Endothelial cell of umbilical vein (primary cell): ENCODE measurements around the gene CAMSAP1. TPM values are rescaled to one million over a fixed set of nuclear protein-coding genes. Genes with fewer than 3 reads are reported as not detected.

Source experiments
- BruUV-seq: library from RNA; stranded (reverse); fragments of 400-500 nt; replicated peaks from 2 replicates; lab custom pipeline; 2021; lab: Mats Ljungman, UMichigan
- CTCF ChIA-PET: fragments of 300-600, 350-600 bp; sonication (Branson Sonifier 250); formaldehyde crosslinking; loops from one replicate; lab custom pipeline; 2021; ENCODE audit warnings: antibody characterized with exemption, inconsistent platforms; lab: Charles Lee
- POLR2A ChIA-PET: fragments of 300-600, 350-600 bp; sonication (Branson Sonifier 250); formaldehyde crosslinking; loops from one replicate; lab custom pipeline; 2021; ENCODE audit warnings: antibody characterized with exemption, inconsistent platforms; lab: Charles Lee
- DNase-seq: peaks from one replicate; pipeline ENCODE4 v3.0.0-alpha.2; 2011; ENCODE audit warnings: low read depth, low spot score
- FAIRE-seq: peaks from 2 replicates; lab custom pipeline; 2011; peaks lifted over from hg19 to GRCh38; lab: Jason Lieb, UNC
- H2AFZ ChIP-seq: 2 replicates; pipeline ENCODE4 v1.6.0; 2012; ENCODE audit warnings: low read depth, low read length, control low read depth, inconsistent platforms
- H3K27ac ChIP-seq: 2 replicates; pipeline ENCODE4 v1.5.1; 2011; ENCODE audit warnings: low read depth, mild to moderate bottlenecking, control low read depth, low read length, moderate library complexity; ENCODE audit not compliant: insufficient read depth
- H3K27me3 ChIP-seq, 2 experiments: 2 replicates each; pipeline versions ENCODE4 v1.6.0 to v1.6.1; 2011; ENCODE audit warnings: low read length in 2 of 2, mixed read lengths in 1 of 2; ENCODE audit not compliant: control insufficient read depth in 2 of 2, insufficient read depth in 2 of 2
- H3K36me3 ChIP-seq, 2 experiments: 2 replicates in 1 of 2; 3 replicates in 1 of 2; pipeline ENCODE4 v1.5.1; 2011; ENCODE audit warnings: low read length in 2 of 2, mild to moderate bottlenecking in 1 of 2, moderate library complexity in 1 of 2; ENCODE audit not compliant: control insufficient read depth in 2 of 2, insufficient read depth in 2 of 2; ENCODE audit errors: extremely low read depth in 1 of 2
- H3K4me1 ChIP-seq: 3 replicates; pipeline ENCODE4 v1.5.1; 2011; ENCODE audit warnings: mild to moderate bottlenecking, low read length; ENCODE audit not compliant: control insufficient read depth, insufficient read depth; ENCODE audit errors: extremely low read depth
- H3K4me2 ChIP-seq: 2 replicates; pipeline ENCODE4 v1.6.1; 2011; ENCODE audit warnings: low read length, control low read depth, mixed read lengths; ENCODE audit not compliant: insufficient read depth
- H3K4me3 ChIP-seq, 3 experiments: fragments of 200-600 bp in 1 of 3; sonication (generic), shearing (Covaris generic) in 1 of 3; replicated peaks in 1 of 3; 2 replicates each; pipeline ENCODE4 v1.5.1; 2011 to 2016; ENCODE audit warnings: control low read depth in 3 of 3, low read length in 3 of 3, mild to moderate bottlenecking in 2 of 3, inconsistent platforms in 1 of 3, low read depth in 1 of 3, moderate library complexity in 1 of 3; ENCODE audit not compliant: insufficient read depth in 1 of 3
- H3K79me2 ChIP-seq: 2 replicates; pipeline ENCODE4 v1.6.0; 2012; ENCODE audit warnings: low read length, inconsistent platforms; ENCODE audit not compliant: control insufficient read depth, insufficient read depth
- H3K9ac ChIP-seq: replicated peaks from 2 replicates; pipeline ENCODE3; 2011; ENCODE audit warnings: low read length, control low read depth; ENCODE audit not compliant: insufficient read depth; ENCODE audit errors: extremely low read depth
- H3K9me1 ChIP-seq: replicated peaks from 3 replicates; pipeline ENCODE4 v1.6.0; 2011; ENCODE audit warnings: mild to moderate bottlenecking, low read length; ENCODE audit not compliant: control insufficient read depth, insufficient read depth; ENCODE audit errors: extremely low read depth
- H3K9me3 ChIP-seq: replicated peaks from 2 replicates; pipeline ENCODE4 v1.5.1; 2012; ENCODE audit warnings: low read length, inconsistent platforms; ENCODE audit not compliant: control insufficient read depth, insufficient read depth
- H4K20me1 ChIP-seq: replicated peaks from 2 replicates; pipeline ENCODE3; 2011; ENCODE audit warnings: mild to moderate bottlenecking, low read length; ENCODE audit not compliant: control insufficient read depth, insufficient read depth; ENCODE audit errors: extremely low read depth
- CTCF ChIP-seq, 2 donors: IDR thresholded peaks; 1 replicate in 1 of 2; 2 replicates in 1 of 2; pipeline ENCODE4 v1.5.1; 2011; ENCODE audit warnings: low read length in 2 of 2, mild to moderate bottlenecking in 2 of 2, moderate library complexity in 2 of 2, control low read depth in 1 of 2, inconsistent platforms in 1 of 2, low read depth in 1 of 2; ENCODE audit not compliant: insufficient read depth in 1 of 2; ENCODE audit errors: extremely low read depth in 1 of 2
- EZH2 ChIP-seq: IDR thresholded peaks from 2 replicates; pipeline ENCODE4 v1.6.1; 2012; ENCODE audit warnings: borderline replicate concordance, low read depth, mild to moderate bottlenecking, moderate library complexity, low read length, inconsistent platforms; ENCODE audit not compliant: severe bottlenecking
- FOS ChIP-seq: IDR thresholded peaks from 2 replicates; pipeline ENCODE4 v1.6.1; 2011; ENCODE audit warnings: mild to moderate bottlenecking, low read length, moderate library complexity, borderline replicate concordance; ENCODE audit not compliant: insufficient read depth
- GATA2 ChIP-seq: IDR thresholded peaks from 2 replicates; pipeline ENCODE4 v1.7.0; 2011; ENCODE audit warnings: low read depth, mild to moderate bottlenecking, moderate library complexity, mixed read lengths, low read length; ENCODE audit not compliant: insufficient read length, insufficient read depth
- JUN ChIP-seq: IDR thresholded peaks from 2 replicates; pipeline ENCODE4 v1.6.1; 2011; ENCODE audit warnings: borderline replicate concordance, low read depth; ENCODE audit not compliant: insufficient read length, insufficient read depth
- MYC ChIP-seq: IDR thresholded peaks from one replicate; pipeline ENCODE4 v1.6.1; 2011; ENCODE audit warnings: mild to moderate bottlenecking, low read depth, low read length
- POLR2A ChIP-seq: IDR thresholded peaks from 2 replicates; pipeline ENCODE4 v1.6.1; 2012; ENCODE audit warnings: low read depth, mild to moderate bottlenecking, control low read depth, low read length
- POLR2AphosphoS5 ChIP-seq: IDR thresholded peaks from 2 replicates; pipeline ENCODE4 v1.6.1; 2012; ENCODE audit warnings: low read depth, mild to moderate bottlenecking, control low read depth, low read length, moderate library complexity; ENCODE audit not compliant: insufficient read depth
- dilution Hi-C: fragments of 300-500 bp; cut with MboI; formaldehyde crosslinking; loops from one replicate; pipeline ENCODE4 v1.15.0; 2019; ENCODE audit warnings: low sequenced_read_pairs; ENCODE audit not compliant: extremely low pct_ligation_motif_present
- intact Hi-C: fragments of 100-400 bp; cut with micrococcal nuclease; formaldehyde crosslinking; loops from one replicate; pipeline ENCODE4 v1.10.0; 2022
- polyA plus RNA-seq, 4 experiments: library from polyadenylated mRNA; depleted of rRNA in 3 of 4; stranded (reverse) in 3 of 4; unstranded in 1 of 4; fragments of >200 nt; gene quantifications; 2 replicates each; pipeline versions ENCODE4 v1.2.1 to v1.2.3, GENCODE V29; 2011 to 2012; ENCODE audit warnings: missing spikeins in 1 of 4
- total RNA-seq: library from RNA; stranded (reverse); gene quantifications from 2 replicates; pipeline ENCODE4 v1.2.3, GENCODE V29; 2021
- TF ChIP-seq, protein P1 (sequence below): IDR thresholded peaks from 2 replicates; pipeline ENCODE4 v1.6.1; 2011; ENCODE audit not compliant: insufficient read depth, insufficient read length

Gene CAMSAP1
- total and polyA plus RNA-seq, 2 donors (not counting 3 experiments of a cell fraction or from before 2014, with no cell fraction given): 8.1 to 25.5 TPM

GRCh38 chr9:135761150-135761844 is 146.0 kb downstream of the CAMSAP1 start:
- no peaks in the 10 kb centered on the region for H3K27me3 ChIP-seq
- H3K9me3 ChIP-seq: no peaks in the 10 kb centered on the region
- no peaks in the 10 kb centered on the region for H3K9me1 ChIP-seq
- no peak overlapping the region for H3K9ac ChIP-seq
- no peaks in the 10 kb centered on the region for H4K20me1 ChIP-seq
- dilution Hi-C loops: no loop called here
- no peak for DNase-seq
- BruUV-seq: no TSS peak
- no peaks in the 10 kb centered on the region for H3K79me2 ChIP-seq
- no peaks in the 10 kb centered on the region for H3K36me3 ChIP-seq
- no peaks in the 10 kb centered on the region for H3K4me1 ChIP-seq
- no peak overlapping the region for H2AFZ ChIP-seq
- no peak for TF ChIP-seq POLR2AphosphoS5
- no peak for TF ChIP-seq GATA2
- TF ChIP-seq CTCF (IDR thresholded peaks at IDR 0.05; ENCODE audit: extremely low read depth in 1 of 2, insufficient read depth in 1 of 2, low read depth in 1 of 2, low read length in 2 of 2): no peak
- no peak for TF ChIP-seq FOS
- TF ChIP-seq JUN: no peak
- TF ChIP-seq, protein P1, sequence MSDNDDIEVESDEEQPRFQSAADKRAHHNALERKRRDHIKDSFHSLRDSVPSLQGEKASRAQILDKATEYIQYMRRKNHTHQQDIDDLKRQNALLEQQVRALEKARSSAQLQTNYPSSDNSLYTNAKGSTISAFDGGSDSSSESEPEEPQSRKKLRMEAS: no peak
- no peak for TF ChIP-seq MYC
- no peak for TF ChIP-seq EZH2
- TF ChIP-seq POLR2A: no peak
- no peak overlapping the region for H3K4me2 ChIP-seq
- ChIA-PET POLR2A (no interaction called here), CTCF (no interaction called here)
- FAIRE-seq: no peak
- no peak overlapping the region for H3K27ac ChIP-seq
- intact Hi-C loops: no loop called here
- H3K4me3 ChIP-seq: no peak overlapping the region
